HK-2 (cell line): ENCODE results near the gene MYL6.

Experiments
- DNase-seq: peaks from one replicate; pipeline ENCODE4 v3.0.0-alpha.2; 2018; ENCODE audit not compliant: unreplicated experiment

MYL6 gene

DNA sequence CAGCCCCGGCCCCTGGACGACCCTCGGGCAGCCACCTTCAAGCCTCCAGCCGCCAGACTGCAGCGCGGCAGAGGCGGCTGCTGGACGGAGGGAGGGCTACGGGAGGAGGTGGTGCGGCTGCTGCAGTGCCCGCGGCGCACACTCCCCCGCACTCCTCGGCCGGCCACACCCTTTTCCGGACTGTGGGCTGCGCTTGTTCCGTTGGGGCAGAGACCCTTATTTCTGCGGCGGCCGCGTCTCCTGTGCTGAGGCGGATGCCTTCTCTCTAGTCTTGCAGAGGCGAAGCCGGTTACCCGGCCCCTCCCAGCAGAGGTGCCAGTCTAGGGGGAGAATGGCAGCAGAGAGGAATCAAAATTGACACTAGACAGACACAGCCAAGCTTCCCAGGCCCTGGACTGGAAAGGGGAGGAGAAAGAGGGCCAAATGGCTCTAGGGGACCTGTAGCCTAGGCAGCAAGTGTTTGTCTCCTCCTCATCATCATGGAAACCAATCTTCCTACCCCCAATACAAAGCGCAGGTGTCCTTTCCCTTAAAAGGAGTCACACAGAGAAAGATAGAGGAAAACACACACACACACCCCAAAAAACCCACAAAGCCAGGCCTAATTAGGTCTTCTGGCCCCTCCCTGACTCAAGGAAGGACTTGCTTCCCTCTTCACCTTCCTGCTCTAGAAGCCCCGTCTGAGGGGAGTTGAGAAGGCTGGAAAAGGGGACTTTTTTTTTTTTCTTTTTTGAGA, 28.8 kb upstream of the MYL6 start:
- DNase-seq: peak; percentile 61

DNA sequence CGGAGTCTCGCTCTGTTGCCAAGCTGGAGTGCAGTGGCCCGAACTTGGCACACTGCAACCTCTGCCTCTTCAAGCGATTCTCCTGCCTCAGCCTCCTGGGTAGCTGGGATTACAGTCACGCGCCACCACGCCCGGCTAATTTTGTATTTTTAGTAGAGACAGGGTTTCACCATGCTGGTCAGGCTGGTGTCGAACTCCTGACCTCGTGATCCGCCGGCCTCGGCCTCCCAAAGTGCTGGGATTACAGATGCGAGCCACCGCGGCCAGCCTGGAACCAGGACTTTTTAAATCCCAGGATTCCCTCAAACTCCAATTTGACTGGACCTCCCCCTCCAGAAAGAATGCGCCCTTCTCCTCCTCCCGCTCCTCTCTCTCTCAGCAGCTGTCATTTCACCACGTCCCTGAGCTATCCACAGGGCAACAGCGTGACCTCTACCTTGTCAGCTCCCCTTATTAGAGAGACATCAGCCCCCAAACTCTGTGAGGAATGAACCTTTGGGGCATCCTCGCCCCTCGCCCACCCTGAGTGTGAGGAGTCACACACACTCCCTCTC, 28.1 kb upstream of the MYL6 start:
- DNase-seq: no peak

DNA sequence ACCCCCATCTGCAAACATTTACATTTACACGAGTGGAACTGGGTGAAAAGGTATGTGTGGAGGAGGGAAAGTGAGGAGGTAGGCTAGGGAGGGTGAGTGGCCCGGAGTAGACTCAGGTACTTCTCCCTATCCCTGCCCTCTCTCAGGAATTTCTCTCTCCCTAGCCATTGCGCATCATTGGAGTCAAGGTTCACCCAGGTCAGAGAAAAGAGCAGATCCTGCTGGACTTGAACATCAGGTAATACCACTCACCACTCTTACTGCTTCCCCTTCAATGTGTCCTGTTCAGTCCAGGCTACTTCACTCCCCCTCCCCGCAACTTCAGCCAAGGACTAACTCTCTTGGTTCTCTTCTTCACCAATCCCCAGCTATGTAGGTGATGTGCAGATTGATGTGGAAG, 27.3 kb upstream of the MYL6 start:
- DNase-seq: no peak

DNA sequence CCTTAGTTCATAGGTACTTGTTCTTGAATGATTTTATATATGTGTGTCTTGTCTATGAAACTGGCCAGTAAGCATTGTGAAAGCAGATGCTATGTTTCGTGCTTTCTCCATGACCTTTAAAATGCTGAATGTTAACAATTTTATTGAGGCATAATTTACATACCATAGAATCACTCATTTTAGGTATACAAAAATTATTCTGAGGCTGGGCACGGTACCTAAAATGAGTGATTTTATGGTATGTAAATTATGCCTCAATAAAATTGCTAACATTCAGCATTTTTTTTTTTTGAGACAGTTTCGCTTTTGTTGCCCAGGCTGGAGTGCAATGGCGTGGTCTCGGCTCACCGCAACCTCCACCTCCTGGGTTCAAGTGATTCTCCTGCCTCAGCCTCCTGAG, 23.3 kb upstream of the MYL6 start:
- no peak for DNase-seq

DNA sequence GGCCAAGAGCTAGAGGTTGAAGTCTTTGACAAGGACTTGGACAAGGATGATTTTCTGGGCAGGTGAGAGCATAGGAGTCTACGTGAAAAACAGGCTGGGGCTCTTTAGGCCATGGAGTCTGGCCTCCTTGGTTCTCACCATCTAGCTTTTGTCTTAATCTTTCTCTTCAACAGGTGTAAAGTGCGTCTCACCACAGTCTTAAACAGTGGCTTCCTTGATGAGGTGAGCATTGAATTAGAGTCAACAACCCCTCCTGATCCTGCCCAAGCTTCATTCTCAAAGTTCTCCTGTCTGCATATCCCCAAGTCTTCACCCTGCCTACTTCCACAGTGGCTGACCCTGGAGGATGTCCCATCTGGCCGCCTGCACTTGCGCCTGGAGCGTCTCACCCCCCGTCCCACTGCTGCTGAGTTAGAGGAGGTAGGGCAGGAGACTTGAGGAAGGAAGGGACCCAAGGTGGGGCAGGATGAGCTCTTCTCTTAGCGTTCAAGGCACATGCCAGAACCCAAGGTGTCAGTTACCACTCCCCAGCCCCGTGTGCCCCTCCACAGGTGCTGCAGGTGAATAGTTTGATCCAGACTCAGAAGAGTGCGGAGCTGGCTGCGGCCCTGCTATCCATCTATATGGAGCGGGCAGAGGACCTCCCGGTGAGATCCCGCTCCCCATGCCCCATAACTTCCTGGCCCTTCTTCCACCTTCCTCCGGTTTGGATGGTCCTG, 20.1 kb upstream of the MYL6 start:
- DNase-seq: no peak

DNA sequence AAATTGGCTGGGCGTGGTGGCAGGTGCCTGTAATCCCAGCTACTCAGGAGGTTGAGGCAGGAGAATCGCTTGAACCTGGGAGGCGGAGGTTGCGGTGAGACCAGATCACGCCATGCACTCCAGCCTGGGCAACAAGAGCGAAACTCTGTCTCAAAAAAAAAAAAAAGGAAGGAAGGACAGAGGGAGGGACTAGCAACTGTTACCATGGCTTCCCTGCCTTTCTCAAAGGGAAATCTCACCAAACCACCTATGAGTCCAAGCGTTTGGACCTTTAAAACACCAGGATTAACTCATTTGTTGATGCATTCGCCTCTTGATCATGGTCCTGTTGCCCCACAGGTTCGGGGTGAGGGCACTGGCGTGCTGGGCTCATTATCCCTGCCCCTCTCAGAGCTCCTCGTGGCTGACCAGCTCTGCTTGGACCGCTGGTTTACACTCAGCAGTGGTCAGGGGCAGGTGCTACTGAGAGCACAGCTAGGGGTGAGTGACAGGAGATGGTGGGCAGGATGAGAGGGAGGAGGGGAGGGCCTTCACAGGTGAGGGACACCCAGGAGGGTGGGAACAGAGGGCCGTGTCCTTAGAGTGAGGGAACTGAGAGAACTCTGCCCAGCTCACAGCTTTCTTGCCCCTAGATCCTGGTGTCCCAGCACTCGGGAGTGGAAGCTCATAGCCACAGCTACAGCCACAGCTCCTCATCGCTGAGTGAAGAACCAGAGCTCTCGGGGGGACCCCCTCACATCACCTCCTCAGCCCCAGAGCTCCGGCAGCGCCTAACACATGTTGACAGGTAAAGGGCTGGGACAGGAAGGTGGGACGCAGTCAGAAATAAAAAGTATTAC, 16.0 kb upstream of the MYL6 start:
- DNase-seq: no peak

DNA sequence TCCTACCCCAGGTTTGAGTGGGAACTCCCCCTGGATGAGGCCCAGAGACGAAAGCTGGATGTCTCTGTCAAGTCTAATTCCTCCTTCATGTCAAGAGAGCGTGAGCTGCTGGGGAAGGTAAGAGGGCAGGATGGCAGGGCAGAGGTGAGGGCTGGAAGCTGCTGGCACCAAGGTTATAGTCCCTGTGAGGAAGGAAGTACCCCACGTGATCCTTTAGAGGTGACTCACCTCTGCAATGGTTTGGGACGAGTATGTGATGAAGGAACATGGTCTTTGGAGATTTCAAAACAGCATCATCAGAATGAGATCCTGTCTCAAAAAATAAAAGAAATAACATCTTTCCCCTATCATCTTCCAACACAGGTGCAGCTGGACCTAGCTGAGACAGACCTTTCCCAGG, 14.9 kb upstream of the MYL6 start:
- no peak for DNase-seq

DNA sequence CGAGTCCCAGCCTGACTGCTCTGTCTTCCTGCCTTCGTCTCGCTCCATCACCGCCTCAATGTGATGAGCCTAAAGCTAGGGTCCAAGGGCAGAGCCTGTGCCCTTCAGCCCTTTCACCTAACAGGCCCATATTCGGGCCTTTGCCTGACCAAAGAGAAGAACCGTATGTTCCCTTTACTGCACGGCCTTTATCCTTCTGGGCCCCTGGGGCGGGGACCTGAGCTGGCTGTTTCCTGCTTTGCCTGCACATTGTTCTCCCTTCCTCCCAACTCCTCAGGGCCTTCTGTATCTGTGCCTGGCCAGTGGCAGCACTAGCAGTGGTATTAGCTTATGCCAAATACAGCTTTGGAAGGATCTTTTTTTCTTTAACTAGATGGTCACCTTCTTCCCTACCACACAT, 14.3 kb upstream of the MYL6 start:
- no peak for DNase-seq

DNA sequence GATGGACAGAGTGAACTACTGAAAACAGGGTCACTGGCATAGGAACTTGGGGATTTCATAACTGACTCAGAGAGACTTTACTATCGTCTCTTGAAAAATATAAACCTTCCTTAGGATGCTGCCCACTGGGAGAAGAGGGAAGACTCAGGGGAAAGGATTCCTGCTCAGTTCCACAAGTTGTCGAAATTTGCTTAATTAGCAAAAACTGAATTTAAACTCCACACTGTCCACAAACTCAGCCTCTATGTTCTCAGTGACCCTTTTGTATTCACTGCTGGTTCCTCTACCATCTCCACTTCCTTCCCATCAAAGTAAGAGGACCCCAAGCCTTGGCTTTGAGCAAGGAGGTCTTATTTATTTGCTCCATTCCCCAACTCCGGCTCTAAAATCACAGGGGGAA, 12.9 kb upstream of the MYL6 start:
- DNase-seq: no peak

DNA sequence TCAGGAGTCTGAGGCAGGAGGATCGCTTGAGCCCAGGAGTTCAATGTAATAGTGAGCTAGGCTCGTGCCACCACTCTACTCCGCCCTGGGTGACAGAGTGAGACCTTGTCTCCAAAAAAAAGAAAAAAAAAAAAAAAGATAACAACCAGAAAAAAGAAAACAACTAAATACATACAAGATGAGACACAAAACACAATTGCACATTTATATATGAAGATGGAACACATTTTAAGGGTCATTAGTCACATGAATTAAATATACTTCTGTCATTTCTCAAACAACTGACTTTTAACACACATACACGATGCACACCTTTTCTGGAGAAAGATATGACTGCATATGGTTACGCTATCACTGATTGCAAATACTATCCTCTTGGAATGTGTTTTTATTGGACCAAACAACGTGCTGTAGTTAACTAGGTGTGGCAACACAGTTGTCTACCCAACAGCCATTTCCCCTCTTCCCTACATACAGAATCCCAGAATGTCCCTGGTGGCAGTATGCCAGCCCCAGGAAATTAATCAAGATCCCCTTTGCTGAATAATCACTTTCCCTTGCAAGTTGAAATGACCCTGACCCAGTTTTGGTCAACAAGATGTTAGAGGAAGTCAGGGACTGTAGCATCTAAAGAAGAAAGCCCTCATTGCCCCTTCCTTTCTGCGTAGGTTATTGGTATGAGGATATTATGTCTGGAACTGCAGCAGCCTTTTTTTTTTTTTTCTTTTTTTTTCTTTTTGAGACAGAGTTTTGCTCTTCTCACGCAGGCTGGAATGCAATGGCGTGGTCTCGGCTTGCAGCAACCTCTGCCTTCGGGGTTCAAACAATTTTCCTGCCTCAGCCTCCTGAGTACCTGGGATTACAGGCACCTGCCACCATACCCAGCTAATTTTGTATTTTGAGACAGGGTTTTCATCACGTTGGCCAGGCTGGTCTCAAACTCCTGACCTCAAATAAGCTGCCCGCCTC, 11.4 kb upstream of the MYL6 start:
- no peak for DNase-seq

DNA sequence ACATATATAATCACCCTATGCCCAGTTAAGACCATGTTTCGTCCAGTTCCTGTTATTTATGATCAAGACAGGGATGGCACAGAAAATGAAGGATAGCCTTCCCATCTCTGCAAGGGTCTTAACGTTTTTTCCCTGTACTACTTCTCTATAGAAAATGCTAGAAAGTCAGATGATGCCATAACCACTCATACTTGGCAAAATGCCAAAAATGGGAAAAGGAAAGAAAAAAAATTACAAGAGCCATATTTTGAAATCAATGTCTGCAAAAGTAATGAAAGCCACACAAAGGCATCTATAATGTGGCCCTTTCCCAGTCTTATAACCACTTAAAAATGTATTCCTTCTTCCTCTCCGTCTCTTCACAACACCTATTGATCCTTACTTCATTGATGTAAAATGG, 7.6 kb upstream of the MYL6 start:
- no peak for DNase-seq

DNA sequence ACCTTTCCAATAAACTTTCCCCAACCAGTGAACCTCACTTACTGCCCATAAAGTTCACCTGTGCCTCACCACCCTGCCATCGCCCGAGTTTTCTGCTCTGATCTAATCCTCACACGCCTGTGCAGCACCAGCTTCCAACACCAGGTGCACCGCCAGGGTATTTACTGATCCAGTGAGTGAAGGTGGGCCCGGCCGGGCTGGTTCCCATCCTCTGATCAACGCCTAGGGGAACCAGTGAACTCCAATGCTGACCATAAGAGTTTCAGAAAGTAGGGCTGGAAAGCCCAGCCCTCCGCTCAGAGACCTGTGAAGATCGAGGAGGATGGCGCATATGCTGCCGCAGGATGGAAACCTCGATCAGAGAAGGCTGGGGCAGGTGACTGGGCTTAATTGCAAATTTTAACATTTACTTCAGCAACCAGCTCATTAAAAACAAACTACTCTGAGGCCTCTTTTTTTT, 6.5 kb upstream of the MYL6 start:
- peak; percentile 72 for DNase-seq

DNA sequence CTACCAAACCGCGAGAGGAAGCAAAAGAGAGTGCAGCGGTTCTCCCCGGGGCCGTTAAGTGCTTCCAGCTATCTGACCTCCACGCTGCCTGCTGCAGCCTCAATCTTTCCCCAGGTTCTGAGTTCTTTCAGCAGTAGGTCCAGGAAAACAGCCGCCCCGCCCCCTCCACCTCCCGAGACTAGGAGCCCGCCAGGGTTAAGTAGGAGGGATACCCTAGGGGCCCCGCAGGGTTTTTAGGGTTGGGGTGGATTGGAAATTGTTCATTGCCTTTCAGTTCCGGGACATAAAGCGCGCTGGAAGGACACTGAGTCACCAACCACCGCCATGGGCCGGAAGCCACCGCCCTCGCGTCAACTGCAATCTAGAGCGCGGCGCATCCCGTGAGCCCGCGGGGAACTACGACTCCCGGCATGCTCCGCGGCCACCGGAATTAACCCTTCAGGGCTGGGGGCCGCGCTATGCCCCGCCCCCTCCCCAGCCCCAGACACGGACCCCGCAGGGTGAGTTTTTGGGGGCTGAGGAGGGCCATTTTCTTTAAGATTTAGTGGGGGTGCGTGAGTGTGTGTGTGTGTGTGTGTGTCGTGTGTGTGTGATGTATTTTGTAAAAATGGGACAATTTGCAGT, 5.9 kb upstream of the MYL6 start, which contains the start of gene MYL6B:
Gene MYL6B (plus strand): TSS at position 456 of the 624 bp plus-strand sequence. CDS start 1,332 bp downstream, outside the sequence.
- DNase-seq: peak; percentile 94

DNA sequence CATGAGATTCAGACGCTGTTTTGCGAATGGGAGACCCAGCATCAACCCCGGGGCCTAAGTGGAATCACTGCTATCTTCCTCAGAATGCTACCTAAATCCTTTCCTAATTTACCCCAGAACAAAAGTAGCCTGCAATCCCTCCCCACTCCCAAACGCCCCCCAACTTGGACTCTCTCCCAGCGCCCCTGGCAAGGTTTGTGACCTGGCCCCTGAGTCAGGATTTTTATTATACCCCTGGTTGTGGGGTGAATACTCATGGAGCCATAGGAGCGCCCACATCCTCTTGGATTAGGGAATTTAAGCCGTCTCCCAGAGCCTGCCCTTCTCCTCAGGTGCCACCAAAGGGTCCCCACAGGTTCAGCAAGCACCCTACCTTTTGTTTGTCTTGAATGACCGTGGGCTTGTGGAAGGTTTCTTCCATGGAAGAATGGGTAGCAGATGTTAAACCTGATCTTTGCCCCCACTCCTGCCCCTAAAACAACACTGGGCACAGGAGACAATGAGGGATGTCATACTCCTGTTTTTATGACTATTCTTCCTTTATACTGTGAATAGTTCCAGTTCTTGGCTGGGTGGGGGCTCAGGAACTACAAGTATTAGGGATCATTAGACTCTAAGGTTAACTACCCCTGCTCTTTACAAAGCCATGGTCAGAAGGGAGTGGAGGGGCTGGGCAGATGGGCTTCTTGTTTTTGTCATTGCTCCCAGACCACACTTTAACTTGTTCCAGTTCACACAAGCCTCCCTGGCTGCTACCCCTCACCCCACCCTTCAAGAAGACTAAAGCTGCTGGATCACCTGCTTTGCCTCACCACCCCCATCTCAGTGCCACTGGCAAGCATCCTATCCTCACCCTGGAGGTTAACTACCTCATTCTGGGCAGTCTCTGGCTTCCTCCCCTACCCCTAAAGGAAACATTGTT, 5.1 kb upstream of the MYL6 start:
- no peak for DNase-seq

DNA sequence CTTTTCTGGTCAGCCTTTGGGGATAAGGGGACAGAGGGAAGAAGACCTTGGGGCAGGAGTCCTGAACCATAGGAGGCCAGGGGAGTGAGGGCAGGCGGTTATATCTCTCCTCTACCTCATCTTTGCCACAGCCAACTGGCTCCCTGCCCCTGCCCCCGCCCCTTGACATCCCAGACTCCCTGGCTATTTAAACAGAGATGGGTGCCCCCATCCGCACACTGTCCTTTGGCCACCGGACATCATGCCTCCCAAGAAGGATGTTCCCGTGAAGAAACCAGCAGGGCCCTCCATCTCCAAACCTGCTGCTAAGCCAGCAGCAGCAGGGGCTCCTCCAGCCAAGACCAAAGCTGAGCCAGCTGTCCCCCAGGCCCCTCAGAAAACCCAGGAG, 4.5 kb upstream of the MYL6 start:
- DNase-seq: no peak

DNA sequence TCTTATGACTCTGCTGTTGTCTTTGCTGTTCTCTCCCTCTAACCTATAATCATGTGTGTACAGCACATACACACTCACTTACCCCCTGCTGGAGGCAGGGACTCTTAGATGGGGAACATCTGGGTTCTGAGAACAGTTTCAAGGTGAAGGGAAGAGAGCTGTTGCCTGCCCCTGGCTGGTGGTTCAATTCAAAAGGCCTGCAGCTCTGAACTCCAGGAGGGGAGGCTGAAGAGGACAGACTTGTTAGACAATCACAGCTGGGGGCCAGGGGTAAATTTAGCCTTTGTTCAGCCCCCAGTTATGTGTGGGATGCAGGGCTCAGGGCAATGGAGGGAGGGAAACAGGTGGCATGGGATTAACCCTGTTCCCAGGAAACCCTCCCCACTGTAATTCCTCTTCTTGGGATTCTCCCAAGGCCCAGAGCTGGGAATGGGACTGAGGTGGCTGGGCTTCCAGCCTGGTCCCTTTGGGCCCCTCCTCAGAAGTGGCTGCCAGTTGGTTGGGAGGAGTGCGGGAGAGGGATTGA, 3.9 kb upstream of the MYL6 start:
- no peak for DNase-seq

DNA sequence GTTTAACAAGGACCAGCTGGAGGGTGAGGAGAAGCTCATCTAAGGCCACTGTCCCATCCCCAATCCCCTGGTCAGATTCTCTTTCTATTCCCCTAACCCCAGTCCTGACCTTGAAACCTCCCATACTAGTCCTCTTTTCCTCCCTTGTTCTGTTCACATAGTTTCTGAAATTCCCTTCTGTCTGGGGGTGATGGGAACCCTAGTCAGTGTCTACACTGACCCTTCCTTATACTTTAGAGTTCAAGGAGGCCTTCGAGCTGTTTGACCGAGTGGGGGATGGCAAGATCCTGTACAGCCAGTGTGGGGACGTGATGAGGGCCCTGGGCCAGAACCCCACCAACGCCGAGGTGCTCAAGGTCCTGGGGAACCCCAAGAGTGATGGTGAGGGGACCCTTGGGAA, 3.3 kb upstream of the MYL6 start:
- no peak for DNase-seq

DNA sequence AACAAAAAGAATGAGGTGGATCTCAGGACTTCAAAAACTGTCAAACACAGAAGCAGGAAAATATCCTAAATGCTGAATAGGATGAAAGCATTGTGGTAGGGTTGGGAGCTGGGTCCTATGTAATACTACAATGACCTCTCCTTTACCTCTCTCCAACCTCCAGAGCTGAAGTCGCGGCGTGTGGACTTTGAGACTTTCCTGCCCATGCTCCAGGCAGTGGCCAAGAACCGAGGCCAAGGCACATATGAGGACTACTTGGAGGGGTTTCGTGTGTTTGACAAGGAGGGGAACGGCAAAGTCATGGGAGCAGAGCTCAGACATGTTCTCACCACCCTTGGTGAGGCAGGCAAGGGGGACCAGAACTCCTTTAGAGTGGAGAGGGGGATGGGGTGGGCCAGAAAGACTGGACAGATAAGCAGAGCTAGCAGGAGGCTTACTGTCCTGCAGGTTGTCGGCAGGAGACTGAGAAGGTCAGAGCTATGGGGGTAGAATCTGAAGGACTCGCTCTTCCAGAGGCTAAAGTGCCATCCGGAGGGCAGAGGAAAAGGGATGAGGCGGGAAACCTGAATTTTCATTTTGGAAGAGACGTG, 2.8 kb upstream of the MYL6 start:
- no peak for DNase-seq
